HepG2 (cell line): ENCODE results near the gene ZNF512B. TPM values are rescaled to one million over a fixed set of nuclear protein-coding genes. Genes with fewer than 3 reads are reported as not detected.

Experiments
- HOXA9 ChIP-seq: sonication (generic); formaldehyde crosslinking; IDR thresholded peaks from 2 replicates; pipeline ENCODE4 v1.8.1; 2022; ENCODE audit warnings: missing genetic modification reagents, mild to moderate bottlenecking, moderate library complexity, borderline replicate concordance
- PRMT3 ChIP-seq: sonication (generic); formaldehyde crosslinking; IDR thresholded peaks from 2 replicates; pipeline ENCODE4 v1.8.1; 2022; ENCODE audit warnings: low read depth, mild to moderate bottlenecking, moderate library complexity, missing genetic modification reagents, borderline replicate concordance
- RCOR2 ChIP-seq: IDR thresholded peaks from 2 replicates; pipeline ENCODE4 v1.6.1; 2016; ENCODE audit warnings: missing biosample characterization, missing genetic modification reagents
- SIN3A ChIP-seq: IDR thresholded peaks from 2 replicates; pipeline ENCODE4 v1.6.1; 2011; ENCODE audit warnings: low read depth, mild to moderate bottlenecking, control low read depth, low read length, borderline replicate concordance
- TEAD2 ChIP-seq: sonication (generic); formaldehyde crosslinking; IDR thresholded peaks from 2 replicates; pipeline ENCODE4 v1.9.0; 2021; ENCODE audit warnings: missing genetic modification reagents
- ZBTB7A ChIP-seq: sonication (generic); formaldehyde crosslinking; IDR thresholded peaks from 2 replicates; pipeline ENCODE4 v1.8.0; 2022; ENCODE audit warnings: mild to moderate bottlenecking, missing genetic modification reagents
- ZNF205 ChIP-seq: IDR thresholded peaks from 2 replicates; pipeline ENCODE4 v1.6.1; 2018; ENCODE audit warnings: missing biosample characterization, missing genetic modification reagents
- ZNF282 ChIP-seq: fragments of 450-650 bp; IDR thresholded peaks from 2 replicates; pipeline ENCODE4 v1.6.1; 2018; ENCODE audit not compliant: partially characterized antibody
- ZNF530 ChIP-seq: sonication (generic); formaldehyde crosslinking; IDR thresholded peaks from 2 replicates; pipeline ENCODE4 v1.5.0; 2020; ENCODE audit warnings: low read depth, mild to moderate bottlenecking, missing genetic modification reagents
- ZNF644 ChIP-seq: IDR thresholded peaks from 2 replicates; pipeline ENCODE4 v1.6.1; 2016; ENCODE audit warnings: low read depth
- ZNF724P ChIP-seq: sonication (generic); formaldehyde crosslinking; IDR thresholded peaks from 2 replicates; pipeline ENCODE4 v1.8.0; 2022; ENCODE audit warnings: missing genetic modification reagents, borderline replicate concordance
- ZNF746 ChIP-seq: sonication (generic); formaldehyde crosslinking; IDR thresholded peaks from 2 replicates; pipeline ENCODE4 v1.8.0; 2022; ENCODE audit warnings: mild to moderate bottlenecking, missing genetic modification reagents
- ZZZ3 ChIP-seq: sonication (generic); formaldehyde crosslinking; IDR thresholded peaks from 2 replicates; pipeline ENCODE4 v1.4.0; 2020; ENCODE audit warnings: missing genetic modification reagents, mild to moderate bottlenecking, borderline replicate concordance
- polyA plus RNA-seq, 8 experiments: library from polyadenylated mRNA; depleted of rRNA in 3 of 8; stranded (reverse) in 7 of 8; unstranded in 1 of 8; fragments of >200 nt; fragmentation: Illumina TruSeq in 4 of 8; extraction: Trizol in 4 of 8; gene quantifications; 2 replicates each; pipeline versions ENCODE4 v1.2.1 to v1.2.3, GENCODE V29; 2011 to 2016; ENCODE audit warnings: low read depth in 4 of 8, missing spikeins in 1 of 8, mixed read lengths in 1 of 8; ENCODE audit not compliant: insufficient read depth in 1 of 8
- total RNA-seq, 5 experiments: library from RNA; depleted of rRNA; stranded (reverse); fragments of >200 nt; fragmentation: Illumina TruSeq; extraction: Trizol; gene quantifications; 2 replicates each; pipeline ENCODE4 v1.2.3, GENCODE V29; 2016; ENCODE audit warnings: low read depth in 1 of 5
- TF ChIP-seq, protein P1 (sequence below): sonication (generic); formaldehyde crosslinking; IDR thresholded peaks from 2 replicates; pipeline ENCODE4 v1.4.0; 2020; ENCODE audit warnings: missing genetic modification reagents
- TF ChIP-seq, protein P2 (sequence below): sonication (generic); formaldehyde crosslinking; IDR thresholded peaks from 2 replicates; pipeline ENCODE4 v1.4.0; 2020; ENCODE audit warnings: missing genetic modification reagents, borderline replicate concordance
- TF ChIP-seq, protein P3 (sequence below): sonication (generic); formaldehyde crosslinking; IDR thresholded peaks from 2 replicates; pipeline ENCODE4 v1.4.0; 2020; ENCODE audit warnings: missing genetic modification reagents
- TF ChIP-seq, protein P4 (sequence below): sonication (generic); formaldehyde crosslinking; IDR thresholded peaks from 2 replicates; pipeline ENCODE4 v1.9.0; 2021; ENCODE audit warnings: missing genetic modification reagents, mild to moderate bottlenecking, borderline replicate concordance

ZNF512B gene
- total and polyA plus RNA-seq, 2 of the 13 experiments (the other 11 are each of a cell fraction or from before 2014, with no cell fraction given), result 11.5 to 30.6 TPM

DNA sequence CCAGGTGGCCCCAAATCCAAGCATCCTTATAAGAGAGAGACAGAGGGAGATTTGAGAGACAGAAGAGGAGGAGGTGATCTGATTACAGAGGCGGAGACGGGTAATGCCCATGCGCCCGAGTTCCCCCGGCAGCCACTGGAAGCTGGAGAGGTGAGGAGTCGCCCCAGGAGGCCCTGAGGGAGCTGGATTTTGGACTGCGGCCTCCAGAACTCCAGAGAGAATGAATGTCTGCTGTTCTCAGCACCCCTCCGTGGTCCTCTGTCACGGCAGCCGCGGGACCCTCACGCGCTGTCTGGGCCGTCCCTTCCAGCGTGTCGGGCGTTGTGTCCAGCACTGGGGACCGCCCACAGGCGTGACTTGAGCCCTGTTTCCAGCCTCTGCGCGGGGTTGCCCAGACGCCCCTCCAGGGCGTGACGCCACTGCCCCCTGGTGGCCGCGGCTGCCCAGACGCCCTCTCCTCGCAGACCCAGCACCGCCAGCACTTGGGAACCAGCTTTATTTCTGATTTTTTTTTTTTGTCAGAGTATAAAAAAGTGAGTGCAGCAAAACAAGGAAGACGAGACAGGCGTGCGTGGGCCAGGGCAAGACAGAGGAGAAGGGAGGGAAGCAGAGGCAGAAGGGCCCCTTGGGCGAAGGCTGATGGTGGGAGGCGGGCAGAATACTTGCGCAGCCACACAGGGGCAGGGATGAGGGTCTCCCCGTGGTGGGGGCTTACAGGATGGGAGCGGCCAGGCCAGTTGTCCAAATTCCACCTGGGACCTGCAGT lies 4.1 kb upstream of the ZNF512B start (continued):
- TF ChIP-seq, protein P1, sequence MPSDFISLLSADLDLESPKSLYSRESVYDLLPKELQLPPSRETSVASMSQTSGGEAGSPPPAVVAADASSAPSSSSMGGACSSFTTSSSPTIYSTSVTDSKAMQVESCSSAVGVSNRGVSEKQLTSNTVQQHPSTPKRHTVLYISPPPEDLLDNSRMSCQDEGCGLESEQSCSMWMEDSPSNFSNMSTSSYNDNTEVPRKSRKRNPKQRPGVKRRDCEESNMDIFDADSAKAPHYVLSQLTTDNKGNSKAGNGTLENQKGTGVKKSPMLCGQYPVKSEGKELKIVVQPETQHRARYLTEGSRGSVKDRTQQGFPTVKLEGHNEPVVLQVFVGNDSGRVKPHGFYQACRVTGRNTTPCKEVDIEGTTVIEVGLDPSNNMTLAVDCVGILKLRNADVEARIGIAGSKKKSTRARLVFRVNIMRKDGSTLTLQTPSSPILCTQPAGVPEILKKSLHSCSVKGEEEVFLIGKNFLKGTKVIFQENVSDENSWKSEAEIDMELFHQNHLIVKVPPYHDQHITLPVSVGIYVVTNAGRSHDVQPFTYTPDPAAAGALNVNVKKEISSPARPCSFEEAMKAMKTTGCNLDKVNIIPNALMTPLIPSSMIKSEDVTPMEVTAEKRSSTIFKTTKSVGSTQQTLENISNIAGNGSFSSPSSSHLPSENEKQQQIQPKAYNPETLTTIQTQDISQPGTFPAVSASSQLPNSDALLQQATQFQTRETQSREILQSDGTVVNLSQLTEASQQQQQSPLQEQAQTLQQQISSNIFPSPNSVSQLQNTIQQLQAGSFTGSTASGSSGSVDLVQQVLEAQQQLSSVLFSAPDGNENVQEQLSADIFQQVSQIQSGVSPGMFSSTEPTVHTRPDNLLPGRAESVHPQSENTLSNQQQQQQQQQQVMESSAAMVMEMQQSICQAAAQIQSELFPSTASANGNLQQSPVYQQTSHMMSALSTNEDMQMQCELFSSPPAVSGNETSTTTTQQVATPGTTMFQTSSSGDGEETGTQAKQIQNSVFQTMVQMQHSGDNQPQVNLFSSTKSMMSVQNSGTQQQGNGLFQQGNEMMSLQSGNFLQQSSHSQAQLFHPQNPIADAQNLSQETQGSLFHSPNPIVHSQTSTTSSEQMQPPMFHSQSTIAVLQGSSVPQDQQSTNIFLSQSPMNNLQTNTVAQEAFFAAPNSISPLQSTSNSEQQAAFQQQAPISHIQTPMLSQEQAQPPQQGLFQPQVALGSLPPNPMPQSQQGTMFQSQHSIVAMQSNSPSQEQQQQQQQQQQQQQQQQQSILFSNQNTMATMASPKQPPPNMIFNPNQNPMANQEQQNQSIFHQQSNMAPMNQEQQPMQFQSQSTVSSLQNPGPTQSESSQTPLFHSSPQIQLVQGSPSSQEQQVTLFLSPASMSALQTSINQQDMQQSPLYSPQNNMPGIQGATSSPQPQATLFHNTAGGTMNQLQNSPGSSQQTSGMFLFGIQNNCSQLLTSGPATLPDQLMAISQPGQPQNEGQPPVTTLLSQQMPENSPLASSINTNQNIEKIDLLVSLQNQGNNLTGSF (CRISPR knock-in tag), result peak; percentile 86; the same call in 1 of the 2 replicates
- TF ChIP-seq HOXA9 (no peak), ZNF282 (no peak), ZNF644 (CRISPR knock-in tag) (0 out of 2 replicates have a peak, but pooled peaks have one; percentile 18), ZNF530 (CRISPR knock-in tag) (no peak), TEAD2 (CRISPR knock-in tag) (no peak), ZNF746 (CRISPR knock-in tag) (no peak), SIN3A (peak; percentile 68; the same call in 1 of the 2 replicates), ZNF205 (CRISPR knock-in tag) (peak; percentile 68; the same call in 1 of the 2 replicates), PRMT3 (CRISPR knock-in tag) (no peak), RCOR2 (CRISPR knock-in tag) (no peak; the same call in 1 of the 2 replicates), ZNF724P (CRISPR knock-in tag) (peak; percentile 89), ZBTB7A (CRISPR knock-in tag) (no peak), ZZZ3 (peak; percentile 80; the same call in 1 of the 2 replicates)
- TF ChIP-seq, protein P2, sequence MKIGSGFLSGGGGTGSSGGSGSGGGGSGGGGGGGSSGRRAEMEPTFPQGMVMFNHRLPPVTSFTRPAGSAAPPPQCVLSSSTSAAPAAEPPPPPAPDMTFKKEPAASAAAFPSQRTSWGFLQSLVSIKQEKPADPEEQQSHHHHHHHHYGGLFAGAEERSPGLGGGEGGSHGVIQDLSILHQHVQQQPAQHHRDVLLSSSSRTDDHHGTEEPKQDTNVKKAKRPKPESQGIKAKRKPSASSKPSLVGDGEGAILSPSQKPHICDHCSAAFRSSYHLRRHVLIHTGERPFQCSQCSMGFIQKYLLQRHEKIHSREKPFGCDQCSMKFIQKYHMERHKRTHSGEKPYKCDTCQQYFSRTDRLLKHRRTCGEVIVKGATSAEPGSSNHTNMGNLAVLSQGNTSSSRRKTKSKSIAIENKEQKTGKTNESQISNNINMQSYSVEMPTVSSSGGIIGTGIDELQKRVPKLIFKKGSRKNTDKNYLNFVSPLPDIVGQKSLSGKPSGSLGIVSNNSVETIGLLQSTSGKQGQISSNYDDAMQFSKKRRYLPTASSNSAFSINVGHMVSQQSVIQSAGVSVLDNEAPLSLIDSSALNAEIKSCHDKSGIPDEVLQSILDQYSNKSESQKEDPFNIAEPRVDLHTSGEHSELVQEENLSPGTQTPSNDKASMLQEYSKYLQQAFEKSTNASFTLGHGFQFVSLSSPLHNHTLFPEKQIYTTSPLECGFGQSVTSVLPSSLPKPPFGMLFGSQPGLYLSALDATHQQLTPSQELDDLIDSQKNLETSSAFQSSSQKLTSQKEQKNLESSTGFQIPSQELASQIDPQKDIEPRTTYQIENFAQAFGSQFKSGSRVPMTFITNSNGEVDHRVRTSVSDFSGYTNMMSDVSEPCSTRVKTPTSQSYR (CRISPR knock-in tag), result peak; percentile 54; the same call in 1 of the 2 replicates
- TF ChIP-seq, protein P3, sequence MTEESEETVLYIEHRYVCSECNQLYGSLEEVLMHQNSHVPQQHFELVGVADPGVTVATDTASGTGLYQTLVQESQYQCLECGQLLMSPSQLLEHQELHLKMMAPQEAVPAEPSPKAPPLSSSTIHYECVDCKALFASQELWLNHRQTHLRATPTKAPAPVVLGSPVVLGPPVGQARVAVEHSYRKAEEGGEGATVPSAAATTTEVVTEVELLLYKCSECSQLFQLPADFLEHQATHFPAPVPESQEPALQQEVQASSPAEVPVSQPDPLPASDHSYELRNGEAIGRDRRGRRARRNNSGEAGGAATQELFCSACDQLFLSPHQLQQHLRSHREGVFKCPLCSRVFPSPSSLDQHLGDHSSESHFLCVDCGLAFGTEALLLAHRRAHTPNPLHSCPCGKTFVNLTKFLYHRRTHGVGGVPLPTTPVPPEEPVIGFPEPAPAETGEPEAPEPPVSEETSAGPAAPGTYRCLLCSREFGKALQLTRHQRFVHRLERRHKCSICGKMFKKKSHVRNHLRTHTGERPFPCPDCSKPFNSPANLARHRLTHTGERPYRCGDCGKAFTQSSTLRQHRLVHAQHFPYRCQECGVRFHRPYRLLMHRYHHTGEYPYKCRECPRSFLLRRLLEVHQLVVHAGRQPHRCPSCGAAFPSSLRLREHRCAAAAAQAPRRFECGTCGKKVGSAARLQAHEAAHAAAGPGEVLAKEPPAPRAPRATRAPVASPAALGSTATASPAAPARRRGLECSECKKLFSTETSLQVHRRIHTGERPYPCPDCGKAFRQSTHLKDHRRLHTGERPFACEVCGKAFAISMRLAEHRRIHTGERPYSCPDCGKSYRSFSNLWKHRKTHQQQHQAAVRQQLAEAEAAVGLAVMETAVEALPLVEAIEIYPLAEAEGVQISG (CRISPR knock-in tag), result peak; percentile 84
- TF ChIP-seq, protein P4, sequence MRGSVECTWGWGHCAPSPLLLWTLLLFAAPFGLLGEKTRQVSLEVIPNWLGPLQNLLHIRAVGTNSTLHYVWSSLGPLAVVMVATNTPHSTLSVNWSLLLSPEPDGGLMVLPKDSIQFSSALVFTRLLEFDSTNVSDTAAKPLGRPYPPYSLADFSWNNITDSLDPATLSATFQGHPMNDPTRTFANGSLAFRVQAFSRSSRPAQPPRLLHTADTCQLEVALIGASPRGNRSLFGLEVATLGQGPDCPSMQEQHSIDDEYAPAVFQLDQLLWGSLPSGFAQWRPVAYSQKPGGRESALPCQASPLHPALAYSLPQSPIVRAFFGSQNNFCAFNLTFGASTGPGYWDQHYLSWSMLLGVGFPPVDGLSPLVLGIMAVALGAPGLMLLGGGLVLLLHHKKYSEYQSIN, result no peak
